ENCODE results near the gene AGRN. TPM values are rescaled to one million over a fixed set of nuclear protein-coding genes. Genes with fewer than 3 reads are reported as not detected.

Gene AGRN
- total RNA-seq, 4 donors from 2014 or later: 33.0 to 103 (median 41.4) TPM

DNA sequence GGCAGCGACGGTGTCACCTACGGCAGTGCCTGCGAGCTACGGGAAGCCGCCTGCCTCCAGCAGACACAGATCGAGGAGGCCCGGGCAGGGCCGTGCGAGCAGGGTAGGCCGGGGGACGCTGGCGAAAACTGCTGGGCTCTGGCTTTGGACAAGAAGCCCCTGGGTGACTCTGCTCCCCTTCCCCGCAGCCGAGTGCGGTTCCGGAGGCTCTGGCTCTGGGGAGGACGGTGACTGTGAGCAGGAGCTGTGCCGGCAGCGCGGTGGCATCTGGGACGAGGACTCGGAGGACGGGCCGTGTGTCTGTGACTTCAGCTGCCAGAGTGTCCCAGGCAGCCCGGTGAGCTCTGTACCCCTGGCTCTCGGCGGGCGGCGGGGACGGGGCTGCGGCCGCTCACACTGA is 24.0 kb downstream of the AGRN start:
- Histone ChIP-seq H3K27ac (no peak overlapping the region), H3K27me3 (no peaks in the 10 kb centered on the region), H3K9me3 (no peaks in the 10 kb centered on the region), H3K36me3 (peaks cover 0 to 21% (median 0%) of the 10 kb centered on the region in 3 donors), H3K4me3 (no peak overlapping the region), H3K4me1 (peaks cover 6 to 18% (median 16%) of the 10 kb centered on the region in 4 donors)
- no peak for TF ChIP-seq CTCF (IDR thresholded peaks at IDR 0.05)
- no peak for DNase-seq

DNA sequence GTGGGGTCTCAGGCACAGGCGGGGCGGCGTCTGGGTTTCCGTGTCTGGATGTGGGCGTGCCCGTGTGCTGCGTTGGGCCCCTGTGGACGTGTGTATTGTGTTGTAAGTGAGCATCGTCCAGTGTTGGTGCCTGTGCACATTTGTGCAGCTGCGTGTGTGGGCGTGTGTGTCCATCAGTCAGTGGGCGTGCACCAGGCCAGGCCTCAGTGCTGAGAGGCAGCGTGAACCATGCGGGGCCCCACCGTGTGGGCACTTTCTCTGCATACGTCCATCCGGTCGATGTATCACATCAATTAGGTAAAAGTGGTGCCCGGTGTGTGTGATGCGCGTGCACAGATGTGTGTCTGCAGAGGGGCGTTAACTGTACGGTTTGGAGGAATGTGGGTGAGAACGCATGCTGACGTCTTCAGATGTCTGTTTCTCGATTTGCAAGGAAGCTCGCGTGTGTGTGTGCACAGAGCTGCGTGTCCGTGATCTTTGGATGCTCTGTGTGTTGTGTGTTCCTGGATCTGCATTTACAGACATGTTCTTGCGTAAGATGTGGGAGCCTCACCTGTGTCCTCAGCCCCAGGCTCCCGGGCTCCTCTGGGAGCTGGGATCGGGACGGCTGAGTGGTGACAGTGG is 24.6 kb downstream of the AGRN start:
- no peaks in the 10 kb centered on the region for H3K27me3 ChIP-seq
- no peak overlapping the region for H3K27ac ChIP-seq
- TF ChIP-seq POLR2A (IDR thresholded peaks at IDR 0.05) (no peak), CTCF (IDR thresholded peaks at IDR 0.05) (no peak)
- peaks cover 3 to 12% (median 10%) of the 10 kb centered on the region in 4 donors for H3K4me1 ChIP-seq
- H3K4me3 ChIP-seq: no peak overlapping the region
- DNase-seq: no peak
- no peaks in the 10 kb centered on the region for H3K9me3 ChIP-seq
- H3K36me3 ChIP-seq: peaks cover 0 to 26% (median 0%) of the 10 kb centered on the region in 3 donors

DNA sequence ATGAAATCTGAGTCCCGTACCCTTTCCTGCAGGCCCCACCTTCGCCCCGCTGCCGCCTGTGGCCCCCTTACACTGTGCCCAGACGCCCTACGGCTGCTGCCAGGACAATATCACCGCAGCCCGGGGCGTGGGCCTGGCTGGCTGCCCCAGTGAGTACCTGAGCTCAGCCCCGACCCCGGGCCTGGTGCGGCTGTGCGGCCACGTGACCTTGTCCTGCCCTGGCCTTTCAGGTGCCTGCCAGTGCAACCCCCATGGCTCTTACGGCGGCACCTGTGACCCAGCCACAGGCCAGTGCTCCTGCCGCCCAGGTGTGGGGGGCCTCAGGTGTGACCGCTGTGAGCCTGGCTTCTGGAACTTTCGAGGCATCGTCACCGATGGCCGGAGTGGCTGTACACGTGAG is 25.2 kb downstream of the AGRN start:
- peaks cover 0 to 29% (median 0%) of the 10 kb centered on the region in 3 donors for H3K36me3 ChIP-seq
- no peak for DNase-seq
- H3K9me3 ChIP-seq: no peaks in the 10 kb centered on the region
- H3K27me3 ChIP-seq: no peaks in the 10 kb centered on the region
- H3K4me1 ChIP-seq: peaks cover 0 to 6% (median 4%) of the 10 kb centered on the region in 4 donors
- TF ChIP-seq POLR2A (IDR thresholded peaks at IDR 0.05) (no peak), CTCF (IDR thresholded peaks at IDR 0.05) (no peak)
- H3K27ac ChIP-seq: no peak overlapping the region
- H3K4me3 ChIP-seq: no peak overlapping the region

DNA sequence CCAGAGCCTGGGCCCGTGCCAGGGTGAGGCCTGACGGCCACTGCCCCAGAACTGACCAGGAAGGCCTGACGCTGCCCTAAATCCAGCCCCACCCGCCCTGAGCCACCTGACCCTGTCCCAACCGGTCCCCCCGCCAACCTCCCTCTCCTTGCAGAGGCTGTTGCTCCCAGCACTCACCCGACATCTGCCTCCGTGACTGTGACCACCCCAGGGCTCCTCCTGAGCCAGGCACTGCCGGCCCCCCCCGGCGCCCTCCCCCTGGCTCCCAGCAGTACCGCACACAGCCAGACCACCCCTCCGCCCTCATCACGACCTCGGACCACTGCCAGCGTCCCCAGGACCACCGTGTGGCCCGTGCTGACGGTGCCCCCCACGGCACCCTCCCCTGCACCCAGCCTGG is 26.3 kb downstream of the AGRN start:
- no peaks in the 10 kb centered on the region for H3K27me3 ChIP-seq
- no peaks in the 10 kb centered on the region for H3K9me3 ChIP-seq
- TF ChIP-seq POLR2A (IDR thresholded peaks at IDR 0.05) (no peak), CTCF (IDR thresholded peaks at IDR 0.05) (no peak)
- H3K36me3 ChIP-seq: peaks cover 0 to 39% (median 0%) of the 10 kb centered on the region in 3 donors
- DNase-seq: no peak
- no peaks in the 10 kb centered on the region for H3K4me1 ChIP-seq
- H3K27ac ChIP-seq: no peak overlapping the region
- no peak overlapping the region for H3K4me3 ChIP-seq

DNA sequence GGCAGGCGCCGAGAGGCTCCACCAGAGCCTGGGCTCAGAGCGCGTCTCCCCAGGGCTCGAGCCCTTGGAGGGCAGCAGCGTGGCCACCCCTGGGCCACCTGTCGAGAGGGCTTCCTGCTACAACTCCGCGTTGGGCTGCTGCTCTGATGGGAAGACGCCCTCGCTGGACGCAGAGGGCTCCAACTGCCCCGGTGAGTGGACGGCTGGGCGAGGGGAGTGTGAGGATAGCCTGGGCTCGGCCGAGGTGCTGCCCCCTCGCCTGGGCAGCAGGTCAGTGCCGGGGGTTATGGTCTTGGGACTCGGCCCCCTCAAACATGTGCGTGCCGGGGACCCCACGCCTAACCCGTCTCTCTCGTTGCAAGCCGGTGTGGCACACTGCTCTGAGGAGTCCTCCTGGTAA is 26.8 kb downstream of the AGRN start:
- DNase-seq: no peak
- TF ChIP-seq CTCF (IDR thresholded peaks at IDR 0.05) (no peak), POLR2A (IDR thresholded peaks at IDR 0.05) (no peak)
- H3K4me1 ChIP-seq: no peaks in the 10 kb centered on the region
- H3K27me3 ChIP-seq: no peaks in the 10 kb centered on the region
- no peak overlapping the region for H3K27ac ChIP-seq
- H3K4me3 ChIP-seq: no peak overlapping the region
- peaks cover 0 to 44% (median 0%) of the 10 kb centered on the region in 3 donors for H3K36me3 ChIP-seq
- no peaks in the 10 kb centered on the region for H3K9me3 ChIP-seq

Data from Peyer's patch (tissue), 4 donors.